ENCODE data around the gene UACA.
A peak's percentile ranks its signal among the peaks of the same experiment; 100 is the strongest.
"Not testable (repeated sequence)": the region's sequence is repeated elsewhere in the genome, so short reads cannot be mapped to it uniquely, and the experiment has no call there.

Gene UACA

GRCh38 chr15:70763120-70763949 lies at the start of gene UACA:
UACA (minus strand) TSS chr15:70763558; CDS start chr15:70763407, 151 bp downstream.
- FAIRE-seq: peak; percentile 95

- no peak for FAIRE-seq
Observed at GRCh38 chr15:70812827-70813364, 49.5 kb upstream of the UACA start.

GRCh38 chr15:70810916-70811578 lies 47.7 kb upstream of the UACA start:
- FAIRE-seq: no peak

- FAIRE-seq: no peak
Observed at GRCh38 chr15:70806992-70807712, 43.8 kb upstream of the UACA start.

GRCh38 chr15:70804388-70804787 lies 41.0 kb upstream of the UACA start:
- not testable (repeated sequence) for FAIRE-seq

- FAIRE-seq: no peak
Observed at GRCh38 chr15:70802629-70803028, 39.3 kb upstream of the UACA start.

GRCh38 chr15:70801109-70801508 lies 37.8 kb upstream of the UACA start:
- no peak for FAIRE-seq

GRCh38 chr15:70799667-70800450 lies 36.5 kb upstream of the UACA start:
- peak; percentile 39 for FAIRE-seq

GRCh38 chr15:70797464-70797863 lies 34.1 kb upstream of the UACA start:
- FAIRE-seq: no peak

- no peak for FAIRE-seq
Observed at GRCh38 chr15:70796516-70797310, 33.4 kb upstream of the UACA start.

- no peak for FAIRE-seq
Observed at GRCh38 chr15:70795311-70795665, 31.9 kb upstream of the UACA start.

GRCh38 chr15:70794596-70795310 lies 31.4 kb upstream of the UACA start:
- no peak for FAIRE-seq

GRCh38 chr15:70793694-70794093 lies 30.3 kb upstream of the UACA start:
- FAIRE-seq: no peak

GRCh38 chr15:70792171-70792573 lies 28.8 kb upstream of the UACA start:
- no peak for FAIRE-seq

GRCh38 chr15:70791259-70791658 lies 27.9 kb upstream of the UACA start:
- no peak for FAIRE-seq

- FAIRE-seq: no peak
Observed at GRCh38 chr15:70789213-70789612, 25.9 kb upstream of the UACA start.

GRCh38 chr15:70788114-70789049 lies 25.0 kb upstream of the UACA start:
- FAIRE-seq: no peak

GRCh38 chr15:70786996-70787395 lies 23.6 kb upstream of the UACA start:
- no peak for FAIRE-seq

- no peak for FAIRE-seq
Observed at GRCh38 chr15:70783610-70784022, 20.3 kb upstream of the UACA start.

GRCh38 chr15:70783041-70783440 lies 19.7 kb upstream of the UACA start:
- no peak for FAIRE-seq

All from endometrium (tissue), 2 donors.